ENCODE results near the gene JKAMP.
A peak's percentile ranks its signal among the peaks of the same experiment; 100 is the strongest.

Gene JKAMP

DNA sequence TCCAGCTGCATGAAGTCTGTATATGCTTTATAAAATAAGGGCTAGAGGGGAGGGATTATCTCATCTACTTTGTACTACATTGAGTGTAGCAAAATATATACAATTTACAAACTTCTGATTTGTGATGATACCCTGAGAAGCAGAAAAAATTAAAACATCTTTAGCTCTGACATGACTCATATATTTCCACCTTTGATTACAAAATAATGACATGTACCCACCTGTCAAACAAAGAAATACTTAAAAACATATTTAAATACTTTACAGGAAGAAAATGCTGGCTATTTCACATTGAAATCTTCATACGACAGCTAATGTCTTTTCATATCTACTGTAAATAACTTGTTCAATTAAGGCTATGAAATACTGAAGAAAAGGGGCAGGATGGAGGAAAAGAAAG lies 22.4 kb upstream of the JKAMP start:
- H3K4me1 ChIP-seq (ENCODE audit: control insufficient read depth, insufficient read depth, low read length) = peaks cover 4% of the 10 kb centered on the region
- H3K27ac ChIP-seq (ENCODE audit: low read depth, low read length) = no peak overlapping the region
- H3K9ac ChIP-seq (ENCODE audit: low read length) = no peak overlapping the region
- H3K4me3 ChIP-seq (ENCODE audit: low read length) = no peak overlapping the region
- no peaks in the 10 kb centered on the region for H3K27me3 ChIP-seq (ENCODE audit: control insufficient read depth, insufficient read depth, low read length)
- H3K36me3 ChIP-seq (ENCODE audit: control insufficient read depth, insufficient read depth, low read length) = no peaks in the 10 kb centered on the region

DNA sequence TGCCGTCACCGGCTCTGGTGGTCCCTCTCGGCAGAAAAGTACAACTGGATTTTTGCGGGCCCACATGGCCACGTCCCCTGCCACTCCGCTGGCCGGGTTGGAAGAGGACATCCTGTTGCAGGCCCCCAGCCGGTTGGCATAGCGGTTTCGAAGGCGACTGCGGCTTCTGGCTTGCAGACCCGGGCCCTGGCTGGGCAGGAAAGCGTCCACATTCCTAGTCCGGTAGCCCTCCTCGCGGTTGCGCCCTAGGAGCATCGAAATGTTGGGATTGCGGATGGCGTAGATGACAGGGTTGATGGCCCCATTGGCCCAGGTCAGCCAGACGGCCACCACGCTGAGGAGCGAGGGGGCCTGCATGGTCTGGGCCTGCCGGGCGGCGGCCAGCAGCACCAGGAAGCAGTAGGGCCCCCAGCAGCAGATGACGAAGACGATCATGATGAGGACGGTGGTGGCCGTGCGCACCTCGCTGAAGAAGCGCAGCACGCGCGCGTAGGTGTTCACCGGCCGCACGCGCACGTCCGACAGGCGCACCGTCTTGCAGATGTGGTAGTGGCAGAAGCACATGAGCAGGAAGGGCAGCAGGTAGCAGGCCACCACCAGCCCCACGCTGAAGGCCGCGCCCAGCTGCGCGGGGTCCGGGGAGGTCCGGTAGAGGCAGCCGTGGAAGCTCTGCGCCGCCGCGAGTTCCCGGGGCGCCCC lies 20.4 kb upstream of the JKAMP start:
- H3K27me3 ChIP-seq (ENCODE audit: control insufficient read depth, insufficient read depth, low read length) = no peaks in the 10 kb centered on the region
- H3K27ac ChIP-seq (ENCODE audit: low read depth, low read length) = peak overlapping the region; percentile 70
- H3K4me1 ChIP-seq (ENCODE audit: control insufficient read depth, insufficient read depth, low read length) = peaks cover 4% of the 10 kb centered on the region
- no peaks in the 10 kb centered on the region for H3K36me3 ChIP-seq (ENCODE audit: control insufficient read depth, insufficient read depth, low read length)
- no peak overlapping the region for H3K9ac ChIP-seq (ENCODE audit: low read length)
- H3K4me3 ChIP-seq (ENCODE audit: low read length) = peak overlapping the region; percentile 68

GRCh38 chr14:59464486-59465315 lies 19.6 kb upstream of the JKAMP start:
- H3K9ac ChIP-seq (ENCODE audit: low read length) = no peak overlapping the region

DNA sequence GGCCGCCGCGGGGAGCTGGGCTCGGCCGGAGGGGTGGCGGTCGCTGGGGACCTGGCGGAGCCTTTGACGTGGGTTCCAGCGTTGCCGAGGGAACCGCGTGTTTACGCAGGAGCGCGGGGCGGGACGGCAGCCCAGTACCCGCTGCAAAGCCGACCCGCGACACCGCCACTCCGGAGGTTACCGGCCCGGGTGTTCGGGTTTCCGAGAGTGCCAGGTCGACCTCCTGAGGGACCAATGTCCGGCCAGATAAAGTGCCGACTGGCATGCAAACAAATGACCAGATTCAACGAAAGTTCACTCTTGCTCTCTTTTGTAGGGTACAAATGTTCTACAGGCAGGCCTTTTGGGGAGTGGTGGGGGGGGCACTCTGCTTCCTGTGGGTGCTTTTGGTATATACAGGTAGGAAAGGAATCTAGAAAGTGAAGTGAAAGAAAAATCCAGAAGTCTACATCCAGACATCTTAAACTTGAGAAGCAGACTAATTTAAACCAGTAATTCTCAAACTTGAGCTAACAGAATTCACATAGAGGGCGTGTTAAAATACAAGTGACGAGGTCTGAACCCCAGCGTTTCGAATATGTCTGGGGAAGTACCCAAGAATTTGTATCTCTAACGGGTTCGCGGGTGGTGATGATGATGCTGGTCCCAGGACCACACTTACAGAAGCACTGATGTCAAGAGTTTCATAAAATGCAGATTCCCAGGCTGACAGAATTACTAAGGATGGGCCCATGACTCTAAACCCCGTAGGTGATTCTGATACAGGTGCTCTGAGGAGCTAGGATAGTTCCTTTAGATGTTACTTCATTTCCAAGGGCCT lies 18.8 kb upstream of the JKAMP start, which contains the start of gene GPR135:
Gene GPR135, minus strand, starts transcription at position 65 of the 820 bp plus-strand sequence. CDS start 154 bp downstream, outside the sequence.
- Histone ChIP-seq H3K4me1 (ENCODE audit: control insufficient read depth, insufficient read depth, low read length) (peaks cover 4% of the 10 kb centered on the region), H3K4me3 (ENCODE audit: low read length) (peak within 1 kb of the TSS; percentile 68), H3K27me3 (ENCODE audit: control insufficient read depth, insufficient read depth, low read length) (no peaks in the 10 kb centered on the region), H3K9ac (ENCODE audit: low read length) (no peak within 1 kb of the TSS), H3K36me3 (ENCODE audit: control insufficient read depth, insufficient read depth, low read length) (no peaks in the 10 kb centered on the region), H3K27ac (ENCODE audit: low read depth, low read length) (peak within 1 kb of the TSS; percentile 70)

More at GRCh38 chr14:59464486-59465315, 19.6 kb upstream of the JKAMP start:
- H3K4me3 ChIP-seq (ENCODE audit: low read length) = peak overlapping the region; percentile 68
- no peaks in the 10 kb centered on the region for H3K27me3 ChIP-seq (ENCODE audit: control insufficient read depth, insufficient read depth, low read length)
- peaks cover 4% of the 10 kb centered on the region for H3K4me1 ChIP-seq (ENCODE audit: control insufficient read depth, insufficient read depth, low read length)
- H3K27ac ChIP-seq (ENCODE audit: low read depth, low read length) = peak overlapping the region; percentile 70
- no peaks in the 10 kb centered on the region for H3K36me3 ChIP-seq (ENCODE audit: control insufficient read depth, insufficient read depth, low read length)

DNA sequence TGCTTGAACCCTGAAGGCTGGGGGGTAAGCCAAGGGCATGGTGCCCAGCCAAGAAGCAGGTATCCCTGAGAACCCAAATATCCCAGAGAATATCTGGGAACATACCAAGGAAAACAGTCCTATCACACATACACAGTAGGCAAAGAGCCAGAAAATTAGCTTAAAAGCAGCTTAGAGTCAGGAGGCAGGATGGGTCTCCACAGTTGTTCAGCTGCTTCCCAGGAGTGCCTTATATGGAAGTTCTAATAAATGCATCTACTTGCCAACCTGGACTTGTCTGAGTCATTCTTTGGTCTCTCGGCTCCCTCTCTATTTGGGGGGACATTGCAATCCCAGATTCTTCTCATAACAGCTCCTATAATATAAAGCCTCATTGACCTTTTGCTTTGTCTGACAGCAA lies 10.1 kb upstream of the JKAMP start:
- no peaks in the 10 kb centered on the region for H3K4me1 ChIP-seq (ENCODE audit: control insufficient read depth, insufficient read depth, low read length)
- peaks cover 8% of the 10 kb centered on the region for H3K36me3 ChIP-seq (ENCODE audit: control insufficient read depth, insufficient read depth, low read length)
- no peak overlapping the region for H3K27ac ChIP-seq (ENCODE audit: low read depth, low read length)
- H3K27me3 ChIP-seq (ENCODE audit: control insufficient read depth, insufficient read depth, low read length) = no peaks in the 10 kb centered on the region
- no peak overlapping the region for H3K9ac ChIP-seq (ENCODE audit: low read length)
- H3K4me3 ChIP-seq (ENCODE audit: low read length) = no peak overlapping the region

- Histone ChIP-seq H3K9ac (ENCODE audit: low read length) (no peak overlapping the region), H3K4me1 (ENCODE audit: control insufficient read depth, insufficient read depth, low read length) (no peaks in the 10 kb centered on the region), H3K27ac (ENCODE audit: low read depth, low read length) (no peak overlapping the region), H3K36me3 (ENCODE audit: control insufficient read depth, insufficient read depth, low read length) (peaks cover 8% of the 10 kb centered on the region), H3K27me3 (ENCODE audit: control insufficient read depth, insufficient read depth, low read length) (no peaks in the 10 kb centered on the region), H3K4me3 (ENCODE audit: low read length) (no peak overlapping the region)
Observed at GRCh38 chr14:59475709-59476108, 8.6 kb upstream of the JKAMP start.

- H3K4me1 ChIP-seq (ENCODE audit: control insufficient read depth, insufficient read depth, low read length) = peaks cover 10% of the 10 kb centered on the region
- no peak overlapping the region for H3K4me3 ChIP-seq (ENCODE audit: low read length)
- no peak overlapping the region for H3K27ac ChIP-seq (ENCODE audit: low read depth, low read length)
- H3K36me3 ChIP-seq (ENCODE audit: control insufficient read depth, insufficient read depth, low read length) = peaks cover 5% of the 10 kb centered on the region
- no peak overlapping the region for H3K9ac ChIP-seq (ENCODE audit: low read length)
- H3K27me3 ChIP-seq (ENCODE audit: control insufficient read depth, insufficient read depth, low read length) = no peaks in the 10 kb centered on the region
Observed at GRCh38 chr14:59478540-59478939, 5.8 kb upstream of the JKAMP start.

- Histone ChIP-seq H3K4me3 (ENCODE audit: low read length) (no peak overlapping the region), H3K9ac (ENCODE audit: low read length) (no peak overlapping the region), H3K27me3 (ENCODE audit: control insufficient read depth, insufficient read depth, low read length) (no peaks in the 10 kb centered on the region), H3K27ac (ENCODE audit: low read depth, low read length) (no peak overlapping the region), H3K36me3 (ENCODE audit: control insufficient read depth, insufficient read depth, low read length) (no peaks in the 10 kb centered on the region), H3K4me1 (ENCODE audit: control insufficient read depth, insufficient read depth, low read length) (peaks cover 10% of the 10 kb centered on the region)
Observed at GRCh38 chr14:59480166-59480565, 4.2 kb upstream of the JKAMP start.

GRCh38 chr14:59481407-59481806 lies 2.9 kb upstream of the JKAMP start:
- H3K9ac ChIP-seq (ENCODE audit: low read length) = no peak overlapping the region
- H3K4me3 ChIP-seq (ENCODE audit: low read length) = no peak overlapping the region
- H3K4me1 ChIP-seq (ENCODE audit: control insufficient read depth, insufficient read depth, low read length) = peaks cover 10% of the 10 kb centered on the region
- H3K27me3 ChIP-seq (ENCODE audit: control insufficient read depth, insufficient read depth, low read length) = no peaks in the 10 kb centered on the region
- H3K36me3 ChIP-seq (ENCODE audit: control insufficient read depth, insufficient read depth, low read length) = no peaks in the 10 kb centered on the region
- no peak overlapping the region for H3K27ac ChIP-seq (ENCODE audit: low read depth, low read length)

DNA sequence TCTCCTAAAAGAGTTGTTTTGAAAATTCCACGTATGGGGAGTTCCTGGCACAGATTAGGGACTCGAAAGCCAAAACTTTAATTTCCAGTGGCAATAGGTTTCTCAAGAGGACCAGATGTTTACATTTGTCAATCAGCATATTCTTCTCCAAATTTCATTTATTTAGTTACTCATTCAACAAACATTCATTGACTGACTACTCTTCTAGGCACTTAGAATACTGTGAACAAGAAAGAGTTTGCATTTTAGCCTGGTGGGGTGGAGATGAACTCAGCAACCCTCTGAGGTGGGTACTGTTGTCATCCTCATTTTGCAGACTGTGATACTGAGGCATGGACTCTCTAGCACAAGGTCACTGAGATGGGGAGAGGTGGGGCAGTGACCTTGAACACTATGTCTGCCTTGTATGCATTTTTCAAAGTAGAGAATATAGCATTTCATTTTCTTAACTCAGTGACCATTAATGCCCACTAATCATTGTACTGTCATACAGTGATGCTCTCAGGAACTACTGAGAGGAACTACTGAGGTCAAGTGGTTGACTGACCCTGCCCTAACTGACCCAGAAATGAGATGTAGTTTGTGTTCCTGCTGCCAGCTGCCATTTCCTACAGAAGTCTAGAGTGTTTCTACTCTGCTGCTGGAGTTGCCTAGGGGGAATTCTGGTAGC lies 2.3 kb upstream of the JKAMP start:
- H3K4me1 ChIP-seq (ENCODE audit: control insufficient read depth, insufficient read depth, low read length) = peaks cover 10% of the 10 kb centered on the region

DNA sequence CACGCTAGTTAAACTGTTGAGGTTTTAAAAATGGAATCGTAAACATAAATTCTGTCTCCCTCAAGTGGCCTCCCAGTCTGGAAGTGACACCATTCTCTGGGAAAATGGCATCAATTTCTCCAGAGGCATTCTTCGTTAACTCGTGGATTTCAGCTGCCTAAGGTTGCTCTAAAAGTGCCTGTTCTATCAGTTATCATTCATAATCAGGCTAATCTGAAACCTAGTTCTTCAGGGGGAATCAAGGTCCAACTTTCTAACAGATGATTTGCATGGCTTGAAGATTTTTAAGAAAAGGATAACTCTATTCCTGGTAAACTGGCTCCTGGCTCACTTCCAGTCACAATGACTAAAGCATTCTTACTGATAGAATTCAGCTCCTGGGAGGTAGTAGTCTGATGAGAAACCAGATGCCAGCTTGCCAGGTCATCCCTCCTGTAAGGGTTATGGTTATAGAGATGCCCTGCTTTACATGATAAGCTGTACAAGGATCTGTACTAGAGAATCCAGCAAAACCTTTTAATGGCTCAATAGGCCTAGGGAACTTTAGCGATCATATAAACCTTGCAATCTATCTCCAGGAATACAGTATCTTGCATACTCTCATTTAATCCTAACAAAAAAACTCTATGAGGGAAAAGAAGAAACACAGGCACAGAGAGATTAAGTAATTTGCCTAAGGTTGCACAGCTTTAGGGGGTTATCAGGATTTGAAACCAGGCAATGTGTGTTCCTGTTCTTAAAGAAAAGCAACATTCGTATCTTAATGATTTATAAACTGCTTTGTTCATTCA lies 1.6 kb upstream of the JKAMP start:
- Histone ChIP-seq H3K4me3 (ENCODE audit: low read length) (peak overlapping the region; percentile 82), H3K27me3 (ENCODE audit: control insufficient read depth, insufficient read depth, low read length) (no peaks in the 10 kb centered on the region), H3K4me1 (ENCODE audit: control insufficient read depth, insufficient read depth, low read length) (peaks cover 10% of the 10 kb centered on the region), H3K27ac (ENCODE audit: low read depth, low read length) (peak overlapping the region; percentile 91), H3K9ac (ENCODE audit: low read length) (no peak overlapping the region), H3K36me3 (ENCODE audit: control insufficient read depth, insufficient read depth, low read length) (peaks cover 2% of the 10 kb centered on the region)

More for the DNA sequence above, 2.3 kb upstream of the JKAMP start:
- H3K36me3 ChIP-seq (ENCODE audit: control insufficient read depth, insufficient read depth, low read length) = no peaks in the 10 kb centered on the region
- peak overlapping the region; percentile 91 for H3K27ac ChIP-seq (ENCODE audit: low read depth, low read length)
- no peaks in the 10 kb centered on the region for H3K27me3 ChIP-seq (ENCODE audit: control insufficient read depth, insufficient read depth, low read length)
- no peak overlapping the region for H3K9ac ChIP-seq (ENCODE audit: low read length)
- peak overlapping the region; percentile 7 for H3K4me3 ChIP-seq (ENCODE audit: low read length)
